IPS-18a (cell line): ENCODE data around the gene CAMK2D.

Experiments
- H3K27ac ChIP-seq: one replicate; pipeline ENCODE4 v1.5.1; 2013; ENCODE audit warnings: low read length
- H3K27me3 ChIP-seq: one replicate; pipeline ENCODE4 v1.6.1; 2013; ENCODE audit warnings: mild to moderate bottlenecking, low read length; ENCODE audit not compliant: control insufficient read depth, insufficient read depth
- H3K36me3 ChIP-seq: one replicate; pipeline ENCODE4 v1.6.1; 2013; ENCODE audit warnings: low read depth, low read length; ENCODE audit not compliant: control insufficient read depth
- H3K4me1 ChIP-seq: one replicate; pipeline ENCODE4 v1.6.1; 2013; ENCODE audit warnings: low read depth, low read length; ENCODE audit not compliant: control insufficient read depth
- H3K4me3 ChIP-seq: one replicate; pipeline ENCODE4 v1.5.1; 2013; ENCODE audit warnings: low read length
- H3K9ac ChIP-seq: one replicate; pipeline ENCODE4 v1.6.1; 2013; ENCODE audit warnings: mild to moderate bottlenecking, low read length, moderate library complexity
- H3K9me3 ChIP-seq: one replicate; pipeline ENCODE4 v1.6.1; 2013; ENCODE audit warnings: low read depth, low read length; ENCODE audit not compliant: control insufficient read depth

Gene CAMK2D

DNA sequence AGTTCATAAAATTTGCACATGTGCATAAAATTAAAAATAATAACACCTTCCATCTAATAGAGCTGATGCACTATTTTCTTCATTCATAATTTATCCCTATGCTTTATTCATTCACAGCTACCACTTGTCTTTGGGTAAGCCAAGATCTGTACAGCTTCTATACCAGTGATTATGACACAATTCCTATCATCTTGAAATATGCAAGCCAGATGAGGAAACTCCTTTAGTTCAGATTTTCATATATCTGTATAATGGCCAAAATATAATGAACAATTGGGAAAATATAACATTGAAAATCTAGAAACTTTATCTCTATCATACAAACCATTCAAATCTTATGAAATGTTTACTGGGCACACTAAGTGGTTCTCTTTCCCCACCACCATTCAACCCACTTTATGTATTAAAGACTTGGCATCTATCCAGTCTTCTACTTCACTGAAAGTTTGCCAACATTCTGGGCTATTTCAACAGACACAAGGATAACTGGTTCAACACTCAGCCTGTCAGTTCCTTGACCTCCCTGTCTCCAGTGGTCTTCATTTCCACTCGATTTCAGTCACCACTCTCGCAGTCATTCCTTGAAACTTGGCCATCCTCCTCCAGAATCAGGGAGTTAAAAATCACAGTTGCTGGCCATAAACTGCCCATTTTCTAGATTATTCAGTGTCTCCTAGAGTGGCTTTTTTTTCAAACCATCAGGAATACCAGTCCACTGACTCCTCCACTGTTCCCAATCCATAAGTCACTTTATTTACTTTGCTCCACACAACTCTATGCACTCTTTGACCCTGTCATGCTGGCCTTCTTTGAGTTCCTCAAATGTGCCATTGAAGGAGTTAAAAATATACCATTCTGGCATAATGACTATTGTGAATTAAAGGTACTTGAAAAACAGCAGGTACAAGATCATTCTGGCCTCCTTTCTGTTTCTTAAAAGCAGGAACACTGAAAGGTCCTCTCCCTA, 85.5 kb downstream of the CAMK2D start:
- Histone ChIP-seq H3K9me3 (no peaks in the 10 kb centered on the region), H3K27me3 (no peaks in the 10 kb centered on the region), H3K36me3 (no peaks in the 10 kb centered on the region), H3K9ac (no peak overlapping the region), H3K27ac (no peak overlapping the region), H3K4me1 (no peaks in the 10 kb centered on the region), H3K4me3 (no peak overlapping the region)

DNA sequence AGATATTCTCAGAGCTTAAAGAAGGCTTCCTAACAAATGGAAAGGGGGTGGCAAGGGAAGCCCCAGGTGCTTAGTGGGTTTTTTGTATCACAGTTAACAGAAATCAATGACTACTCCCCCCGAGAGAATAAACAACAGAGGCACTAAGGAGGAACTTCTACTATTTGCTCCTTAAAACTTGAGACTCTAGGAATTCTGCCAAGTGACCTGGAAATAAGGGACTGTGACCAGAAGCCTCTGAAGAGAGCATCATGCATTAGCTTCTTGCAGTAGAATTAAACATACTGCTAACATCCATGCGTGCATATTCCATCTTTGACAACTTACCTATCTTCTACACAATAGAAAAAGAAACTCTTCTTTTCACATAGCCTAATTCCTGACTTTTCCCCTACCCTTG, 86.8 kb downstream of the CAMK2D start:
- Histone ChIP-seq H3K27me3 (no peaks in the 10 kb centered on the region), H3K4me1 (no peaks in the 10 kb centered on the region), H3K9me3 (no peaks in the 10 kb centered on the region), H3K36me3 (no peaks in the 10 kb centered on the region), H3K4me3 (no peak overlapping the region), H3K27ac (no peak overlapping the region), H3K9ac (no peak overlapping the region)

GRCh38 chr4:113674251-113674650, 87.3 kb downstream of the CAMK2D start:
- Histone ChIP-seq H3K27me3 (no peaks in the 10 kb centered on the region), H3K9me3 (no peaks in the 10 kb centered on the region), H3K27ac (no peak overlapping the region), H3K9ac (no peak overlapping the region), H3K4me1 (no peaks in the 10 kb centered on the region), H3K4me3 (no peak overlapping the region), H3K36me3 (no peaks in the 10 kb centered on the region)

DNA sequence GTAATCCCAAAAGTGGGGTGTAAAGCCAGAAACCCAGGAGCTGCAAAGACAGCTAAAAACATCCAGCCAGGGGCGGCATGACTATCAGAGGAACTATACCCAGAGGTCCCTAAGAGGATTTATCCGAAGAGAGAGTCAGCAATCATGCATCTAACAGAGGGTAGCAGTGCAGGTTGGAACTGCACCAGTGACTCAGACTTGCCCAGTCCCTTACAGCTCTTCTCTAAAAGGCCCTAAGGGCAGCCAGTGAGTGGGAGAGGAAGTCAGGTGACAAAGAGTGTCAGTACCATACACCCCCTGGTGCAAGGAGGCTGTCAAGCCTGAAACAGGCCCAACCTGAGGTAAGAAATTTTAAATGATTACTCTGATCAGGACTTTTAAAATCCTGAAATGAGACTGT, 88.1 kb downstream of the CAMK2D start:
- Histone ChIP-seq H3K36me3 (no peaks in the 10 kb centered on the region), H3K4me3 (no peak overlapping the region), H3K9me3 (no peaks in the 10 kb centered on the region), H3K4me1 (no peaks in the 10 kb centered on the region), H3K27ac (no peak overlapping the region), H3K9ac (no peak overlapping the region), H3K27me3 (no peaks in the 10 kb centered on the region)

- H3K4me1 ChIP-seq, result no peaks in the 10 kb centered on the region
- H3K9ac ChIP-seq, result no peak overlapping the region
- H3K36me3 ChIP-seq, result no peaks in the 10 kb centered on the region
- no peaks in the 10 kb centered on the region for H3K9me3 ChIP-seq
- no peak overlapping the region for H3K27ac ChIP-seq
- H3K4me3 ChIP-seq, result no peak overlapping the region
- H3K27me3 ChIP-seq, result no peaks in the 10 kb centered on the region
Observed at GRCh38 chr4:113666386-113667114, 95.0 kb downstream of the CAMK2D start.

DNA sequence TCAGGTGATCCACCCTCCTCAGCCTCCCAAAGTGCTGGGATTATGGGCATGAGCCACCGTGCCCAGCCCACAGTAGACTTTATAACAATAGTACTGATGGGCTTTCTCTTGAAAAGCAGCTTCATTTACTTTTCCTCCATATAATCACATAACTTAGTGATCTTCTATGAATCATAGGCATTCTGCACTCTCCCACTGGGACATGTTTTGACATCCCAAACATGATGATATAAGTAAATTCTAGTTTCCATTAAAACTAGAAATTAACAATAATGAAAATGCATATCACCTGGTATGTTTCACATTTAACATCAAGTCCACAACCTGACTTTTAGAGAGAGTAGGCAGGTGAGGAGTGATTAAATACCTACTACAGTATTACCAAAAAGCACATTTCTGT, 96.5 kb downstream of the CAMK2D start:
- H3K27ac ChIP-seq, result no peak overlapping the region
- H3K4me1 ChIP-seq, result no peaks in the 10 kb centered on the region

GRCh38 chr4:113662581-113662980, 99.0 kb downstream of the CAMK2D start:
- Histone ChIP-seq H3K4me1 (no peaks in the 10 kb centered on the region), H3K27me3 (no peaks in the 10 kb centered on the region), H3K9me3 (no peaks in the 10 kb centered on the region), H3K4me3 (no peak overlapping the region), H3K9ac (no peak overlapping the region), H3K27ac (no peak overlapping the region), H3K36me3 (no peaks in the 10 kb centered on the region)

More for the DNA sequence above, 96.5 kb downstream of the CAMK2D start:
- Histone ChIP-seq H3K9me3 (no peaks in the 10 kb centered on the region), H3K36me3 (no peaks in the 10 kb centered on the region), H3K4me3 (no peak overlapping the region), H3K9ac (no peak overlapping the region), H3K27me3 (no peaks in the 10 kb centered on the region)

DNA sequence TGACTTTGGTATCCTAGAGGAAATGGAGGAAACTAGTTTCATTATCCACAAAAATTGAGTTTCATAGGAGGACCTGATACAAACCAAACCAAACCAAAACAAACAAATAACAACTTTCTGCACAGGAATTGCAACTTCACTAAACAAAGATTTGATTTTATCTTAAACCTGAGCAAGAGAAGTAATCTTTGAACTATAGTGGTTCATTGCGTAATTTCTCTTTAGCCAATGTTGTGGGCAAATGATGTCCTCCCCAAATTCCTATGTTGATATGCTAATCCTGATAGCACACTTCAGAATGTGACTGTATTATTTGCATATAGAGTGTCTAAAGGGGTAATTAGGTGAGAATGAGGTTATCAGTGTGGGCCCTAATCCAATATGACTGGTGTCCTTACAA, 102.4 kb downstream of the CAMK2D start:
- Histone ChIP-seq H3K9ac (no peak overlapping the region), H3K27me3 (no peaks in the 10 kb centered on the region), H3K9me3 (no peaks in the 10 kb centered on the region), H3K4me3 (no peak overlapping the region), H3K36me3 (no peaks in the 10 kb centered on the region), H3K27ac (no peak overlapping the region), H3K4me1 (no peaks in the 10 kb centered on the region)

- H3K4me3 ChIP-seq, result no peak overlapping the region
- H3K4me1 ChIP-seq, result no peaks in the 10 kb centered on the region
- no peak overlapping the region for H3K9ac ChIP-seq
- no peaks in the 10 kb centered on the region for H3K27me3 ChIP-seq
- H3K9me3 ChIP-seq, result no peaks in the 10 kb centered on the region
- H3K36me3 ChIP-seq, result no peaks in the 10 kb centered on the region
- H3K27ac ChIP-seq, result no peak overlapping the region
Observed at GRCh38 chr4:113657586-113658233, 103.8 kb downstream of the CAMK2D start.

DNA sequence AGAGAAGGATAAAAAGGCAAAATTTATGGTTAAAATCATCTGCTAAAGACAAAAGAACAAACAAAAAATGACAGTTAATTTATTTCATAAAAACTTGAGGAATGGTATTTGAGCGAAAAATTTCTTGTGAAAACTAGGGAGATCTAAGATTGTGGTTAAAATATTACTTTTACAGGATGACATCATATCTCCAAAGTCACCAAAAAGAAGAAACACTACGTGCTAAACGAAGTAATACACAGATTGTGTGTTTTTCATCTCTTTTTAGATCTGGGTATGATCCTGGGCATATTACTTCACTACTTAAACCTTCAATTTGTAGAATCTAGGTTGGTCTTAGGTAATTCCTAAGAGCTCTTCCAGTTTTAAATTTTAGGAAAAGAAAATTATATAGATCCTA, 107.7 kb downstream of the CAMK2D start:
- H3K4me3 ChIP-seq, result no peak overlapping the region
- H3K27ac ChIP-seq, result no peak overlapping the region
- no peaks in the 10 kb centered on the region for H3K4me1 ChIP-seq
- no peaks in the 10 kb centered on the region for H3K9me3 ChIP-seq
- no peaks in the 10 kb centered on the region for H3K36me3 ChIP-seq
- no peaks in the 10 kb centered on the region for H3K27me3 ChIP-seq
- H3K9ac ChIP-seq, result no peak overlapping the region

GRCh38 chr4:113646442-113646822, 115.1 kb downstream of the CAMK2D start:
- peak overlapping the region; percentile 48 for H3K27ac ChIP-seq
- no peaks in the 10 kb centered on the region for H3K36me3 ChIP-seq
- H3K9ac ChIP-seq, result no peak overlapping the region
- no peaks in the 10 kb centered on the region for H3K27me3 ChIP-seq
- peaks cover 18% of the 10 kb centered on the region for H3K4me1 ChIP-seq
- no peak overlapping the region for H3K4me3 ChIP-seq
- no peaks in the 10 kb centered on the region for H3K9me3 ChIP-seq
